ENCODE measurements around the gene FBXO45.
"Not testable (repeated sequence)": the region's sequence is repeated elsewhere in the genome, so short reads cannot be mapped to it uniquely, and the experiment has no call there.

FBXO45 gene

DNA sequence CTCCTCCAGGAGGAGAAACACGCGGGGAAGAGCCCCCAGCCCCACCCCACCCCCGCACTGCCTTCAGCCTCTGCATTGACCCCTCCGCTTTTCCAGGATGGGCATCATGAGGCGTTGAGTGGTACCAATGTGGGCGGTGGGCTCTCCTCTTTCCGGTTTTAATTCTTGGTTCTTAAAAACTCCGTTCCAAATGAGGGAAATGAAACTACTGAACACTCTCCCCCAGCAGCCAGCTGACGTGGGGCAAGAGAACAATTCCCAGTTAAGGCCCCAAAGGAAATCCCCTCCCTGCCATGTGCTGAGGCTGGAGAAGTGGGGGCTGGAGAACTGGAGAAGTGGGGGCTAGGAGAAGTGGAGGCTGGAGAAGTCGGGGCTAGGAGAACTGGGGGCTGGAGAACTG lies 65.8 kb downstream of the FBXO45 start:
- no peak for DNase-seq (ENCODE audit: insufficient read length, low spot score)
- FAIRE-seq, result no peak

DNA sequence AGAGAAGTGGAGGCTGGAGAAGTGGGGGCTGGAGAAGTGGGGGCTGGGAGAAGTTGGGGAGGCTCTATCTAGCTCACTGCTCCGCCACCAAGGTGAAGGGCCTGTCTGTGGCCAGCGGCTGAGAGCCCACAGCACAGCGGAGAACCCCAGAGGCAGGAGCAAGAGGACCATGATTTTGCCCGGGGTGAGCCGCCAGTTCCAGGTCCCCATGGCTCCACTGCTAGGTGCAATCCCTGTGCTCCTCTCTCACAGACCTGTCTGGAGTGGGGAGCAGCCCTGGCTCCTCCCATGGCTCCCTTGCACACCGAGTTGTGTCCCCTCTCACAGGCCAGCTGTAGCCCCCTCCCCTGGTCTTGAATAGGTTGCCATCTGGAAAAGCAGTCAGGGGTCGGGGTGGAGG lies 66.4 kb downstream of the FBXO45 start:
- FAIRE-seq, result no peak
- TF ChIP-seq, protein P1, sequence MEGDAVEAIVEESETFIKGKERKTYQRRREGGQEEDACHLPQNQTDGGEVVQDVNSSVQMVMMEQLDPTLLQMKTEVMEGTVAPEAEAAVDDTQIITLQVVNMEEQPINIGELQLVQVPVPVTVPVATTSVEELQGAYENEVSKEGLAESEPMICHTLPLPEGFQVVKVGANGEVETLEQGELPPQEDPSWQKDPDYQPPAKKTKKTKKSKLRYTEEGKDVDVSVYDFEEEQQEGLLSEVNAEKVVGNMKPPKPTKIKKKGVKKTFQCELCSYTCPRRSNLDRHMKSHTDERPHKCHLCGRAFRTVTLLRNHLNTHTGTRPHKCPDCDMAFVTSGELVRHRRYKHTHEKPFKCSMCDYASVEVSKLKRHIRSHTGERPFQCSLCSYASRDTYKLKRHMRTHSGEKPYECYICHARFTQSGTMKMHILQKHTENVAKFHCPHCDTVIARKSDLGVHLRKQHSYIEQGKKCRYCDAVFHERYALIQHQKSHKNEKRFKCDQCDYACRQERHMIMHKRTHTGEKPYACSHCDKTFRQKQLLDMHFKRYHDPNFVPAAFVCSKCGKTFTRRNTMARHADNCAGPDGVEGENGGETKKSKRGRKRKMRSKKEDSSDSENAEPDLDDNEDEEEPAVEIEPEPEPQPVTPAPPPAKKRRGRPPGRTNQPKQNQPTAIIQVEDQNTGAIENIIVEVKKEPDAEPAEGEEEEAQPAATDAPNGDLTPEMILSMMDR (IDR thresholded peaks at IDR 0.05; ENCODE audit: insufficient read depth, missing control alignments), result no peak
- no peak for DNase-seq (ENCODE audit: insufficient read length, low spot score)

More for the DNA sequence above, 65.8 kb downstream of the FBXO45 start:
- TF ChIP-seq, protein P1 (IDR thresholded peaks at IDR 0.05; ENCODE audit: insufficient read depth, missing control alignments), result no peak

DNA sequence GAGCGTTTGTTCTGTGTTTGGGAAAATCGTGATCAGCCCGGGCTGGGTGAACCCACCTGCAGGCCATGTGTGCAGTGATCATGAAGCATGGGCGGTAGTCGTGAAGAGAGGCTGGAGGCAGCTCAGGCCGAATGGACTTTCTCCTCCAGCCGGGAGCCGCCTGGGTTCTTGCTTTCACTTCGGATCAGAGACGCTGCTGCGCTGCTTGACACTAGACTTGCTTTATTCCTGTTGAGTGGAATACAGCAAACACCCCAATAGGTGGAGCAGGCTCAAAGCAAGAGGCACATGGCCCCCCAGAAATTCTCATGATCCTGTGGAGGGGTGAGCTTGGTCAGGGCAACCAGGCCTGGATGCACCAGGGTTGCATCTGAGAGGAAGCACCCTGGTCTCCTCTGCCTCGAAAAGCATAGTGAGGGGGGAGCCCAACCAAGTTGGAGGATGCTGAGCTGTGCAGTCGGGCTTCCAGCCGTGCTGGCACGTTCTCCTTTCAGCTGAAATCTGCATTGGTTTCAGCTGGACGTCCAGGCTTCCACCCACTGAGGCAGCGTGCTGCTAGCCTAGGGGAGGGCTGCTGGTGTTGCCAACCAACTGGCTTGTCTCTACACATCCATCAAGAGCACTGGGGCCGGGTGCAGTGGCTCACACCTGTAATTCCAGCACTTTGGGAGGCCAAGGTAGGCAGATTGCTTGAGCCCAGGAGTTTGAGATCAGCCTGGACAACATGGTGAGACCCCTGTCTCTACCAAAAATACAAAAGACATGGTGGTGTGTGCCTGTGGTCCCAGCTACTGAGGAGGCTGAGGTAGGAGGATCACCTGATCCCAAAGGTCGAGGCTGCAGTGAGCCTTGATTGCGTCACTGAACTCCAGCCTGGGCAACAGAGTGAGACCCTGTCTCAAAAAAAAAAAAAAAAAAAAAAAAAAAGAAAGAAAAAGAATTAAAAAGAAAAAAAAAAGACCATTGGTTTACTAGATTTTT lies 68.2 kb downstream of the FBXO45 start:
- TF ChIP-seq, protein P1 (IDR thresholded peaks at IDR 0.05; ENCODE audit: insufficient read depth, missing control alignments), result no peak
- DNase-seq (ENCODE audit: insufficient read length, low spot score), result no peak
- no peak for FAIRE-seq

DNA sequence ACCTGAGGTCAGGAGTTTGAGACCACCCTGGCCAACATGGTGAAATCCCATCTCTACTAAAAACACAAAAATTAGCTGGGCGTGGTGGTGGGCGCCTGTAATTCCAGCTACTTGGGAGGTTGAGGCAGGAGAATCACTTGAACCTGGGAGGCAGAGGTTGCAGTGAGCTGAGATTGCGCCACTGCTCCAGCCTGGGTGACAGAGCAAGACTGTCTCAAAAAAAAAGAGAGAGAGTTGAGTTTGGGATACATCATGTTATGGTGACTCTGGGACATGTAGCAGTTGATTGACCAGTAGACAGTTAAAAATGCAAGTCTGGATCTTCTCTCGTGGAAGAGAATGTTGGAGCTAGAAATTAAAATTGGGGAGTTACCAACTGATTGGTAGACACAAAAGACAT lies 69.5 kb downstream of the FBXO45 start:
- not testable (repeated sequence) for DNase-seq (ENCODE audit: insufficient read length, low spot score); FAIRE-seq

Measured in D721Med (cell line).